Ecto neural progenitor cell (in vitro differentiated cells): ENCODE measurements around the gene CAMK4.
"Not testable (repeated sequence)": the region's sequence is repeated elsewhere in the genome, so short reads cannot be mapped to it uniquely, and the experiment has no call there.

ENCODE experiments used
- DNase-seq: peaks from one replicate; pipeline ENCODE4 v3.0.0-alpha.2; 2018; ENCODE audit warnings: low spot score

The CAMK4 gene

GRCh38 chr5:111311666-111312065 is 87.5 kb downstream of the CAMK4 start:
- DNase-seq: no peak

GRCh38 chr5:111313017-111313724 is 89.0 kb downstream of the CAMK4 start:
- no peak for DNase-seq

GRCh38 chr5:111320953-111321352 is 96.8 kb downstream of the CAMK4 start:
- DNase-seq: no peak

DNA sequence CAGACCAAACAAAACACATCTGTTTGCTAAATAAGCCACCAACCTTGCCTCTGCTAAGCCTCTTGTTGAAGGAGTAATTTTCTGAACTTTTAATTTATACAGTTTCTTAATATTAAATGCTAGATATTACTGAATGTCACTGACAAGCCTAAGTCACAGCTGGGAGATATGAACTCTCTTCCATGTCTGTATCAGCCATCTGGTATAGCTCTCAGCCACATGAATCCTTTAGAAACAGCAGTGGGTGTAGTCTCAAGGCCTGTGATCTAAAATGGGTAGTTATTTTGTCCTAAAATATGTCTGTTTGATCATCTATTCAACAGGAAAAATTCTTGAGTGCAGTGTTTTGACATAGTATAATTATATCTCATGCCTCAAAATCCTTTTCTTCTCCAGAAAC is 97.2 kb downstream of the CAMK4 start:
- no peak for DNase-seq

DNA sequence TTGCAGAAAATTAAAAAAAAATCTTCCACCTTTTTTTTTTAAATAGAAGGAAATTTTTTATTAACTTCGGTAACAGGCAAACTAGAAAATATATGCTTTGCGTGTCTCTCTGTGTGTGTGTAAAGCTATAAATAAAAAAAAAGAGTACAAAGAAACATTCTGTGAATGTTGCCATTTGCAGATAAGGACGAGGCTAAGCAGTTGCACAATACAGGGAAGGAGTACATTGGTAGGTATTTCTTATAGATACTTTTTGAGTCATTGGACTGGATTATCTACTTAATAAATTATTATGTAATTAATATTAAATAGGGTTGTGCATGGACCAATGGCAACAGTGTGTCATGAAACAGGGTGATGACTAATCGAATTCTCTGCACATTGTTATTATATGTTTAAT is 102.4 kb downstream of the CAMK4 start:
- no peak for DNase-seq

GRCh38 chr5:111337133-111337532 is 112.9 kb downstream of the CAMK4 start:
- DNase-seq: no peak

- DNase-seq: no peak
These were observed 113.5 kb downstream of the CAMK4 start for GRCh38 chr5:111337688-111338087.

DNA sequence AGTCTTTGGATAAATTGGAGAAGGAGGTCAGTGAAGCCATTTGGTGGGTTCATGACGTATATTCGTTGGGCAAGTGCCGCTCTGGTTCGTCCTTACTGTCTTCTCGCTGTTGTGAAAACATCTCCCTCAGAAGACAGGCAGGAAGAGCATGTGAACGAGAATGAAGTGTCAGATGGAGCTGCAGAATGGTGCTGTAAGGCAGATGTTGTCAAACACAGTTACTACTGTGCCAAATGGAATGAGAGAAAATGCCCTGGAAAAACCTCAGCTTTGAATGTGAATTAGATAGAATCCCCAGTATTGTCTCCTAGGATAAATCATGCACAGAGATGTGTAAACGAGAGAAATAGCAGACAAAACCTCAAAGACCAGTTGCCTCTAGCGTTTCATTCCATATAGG is 121.5 kb downstream of the CAMK4 start:
- no peak for DNase-seq

- DNase-seq: no peak
These were observed 122.8 kb downstream of the CAMK4 start for GRCh38 chr5:111347021-111347420.

DNA sequence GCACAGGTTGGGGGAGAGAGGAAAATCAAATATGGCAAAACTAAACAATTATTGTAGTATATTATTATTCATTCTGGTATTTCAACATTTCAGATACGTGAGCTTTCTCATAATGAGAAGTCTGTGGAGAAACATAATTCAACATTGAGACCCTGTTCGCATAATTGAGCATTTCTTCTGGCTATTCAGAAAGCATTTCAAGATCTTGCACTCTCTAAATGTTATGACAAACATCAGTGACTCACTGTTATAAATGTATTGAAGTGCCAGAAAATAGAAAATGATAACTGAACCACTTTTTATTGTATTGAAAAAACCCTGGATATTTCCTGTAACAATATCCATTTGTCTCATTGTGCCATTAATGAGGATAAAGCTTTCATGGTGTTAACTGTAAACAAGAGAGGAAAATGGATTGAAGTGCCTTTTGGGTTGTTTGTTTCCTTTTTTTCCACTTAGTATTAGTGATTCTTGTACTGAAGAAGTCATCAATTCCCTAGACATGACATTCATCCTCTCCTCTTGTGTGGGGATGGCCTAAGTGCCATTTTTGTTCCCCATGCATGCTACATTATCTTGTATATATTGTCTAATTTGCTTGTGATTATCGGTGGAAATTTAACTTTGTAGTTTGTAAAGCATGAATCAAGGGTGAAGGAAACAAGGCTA is 124.6 kb downstream of the CAMK4 start:
- no peak for DNase-seq

DNA sequence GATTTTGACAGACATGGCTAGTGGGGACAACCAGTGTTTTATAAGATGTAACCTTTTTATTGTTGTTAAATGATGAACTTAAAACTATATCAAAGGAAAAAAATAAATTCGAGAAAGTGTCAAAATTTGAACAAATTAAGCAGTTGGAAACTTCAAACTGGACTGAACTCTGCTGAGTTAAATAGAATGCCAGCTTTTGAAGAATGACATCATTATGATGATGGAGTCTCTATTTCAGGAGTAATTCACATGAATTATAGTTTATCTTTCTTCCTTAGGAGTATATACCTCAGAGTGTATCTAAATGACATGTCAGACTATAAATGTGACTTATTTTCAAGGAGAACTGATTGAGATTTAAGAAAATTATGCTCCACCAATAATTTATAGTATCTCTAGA is 125.2 kb downstream of the CAMK4 start:
- no peak for DNase-seq

GRCh38 chr5:111353035-111353434 is 128.9 kb downstream of the CAMK4 start:
- no peak for DNase-seq

DNA sequence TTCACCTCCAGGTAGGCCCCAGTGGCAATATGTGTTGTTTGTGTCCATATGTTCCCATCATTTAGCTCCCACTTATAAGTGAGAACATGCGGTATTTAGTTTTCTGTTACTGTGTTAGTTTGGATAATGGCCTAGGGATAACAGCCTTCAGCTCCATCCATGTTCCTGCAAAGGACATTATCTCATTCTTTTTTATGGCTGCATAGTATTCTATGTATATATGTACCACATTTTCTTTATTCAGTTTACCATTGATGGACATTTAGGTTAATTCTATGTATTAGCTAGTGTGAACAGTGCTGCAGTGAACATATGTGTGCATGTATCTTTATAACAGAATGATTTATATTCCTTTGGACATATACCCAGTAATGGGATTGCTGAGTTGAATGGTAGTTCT is 134.5 kb downstream of the CAMK4 start:
- not testable (repeated sequence) for DNase-seq

GRCh38 chr5:111360173-111360572 is 136.0 kb downstream of the CAMK4 start:
- DNase-seq: no peak

DNA sequence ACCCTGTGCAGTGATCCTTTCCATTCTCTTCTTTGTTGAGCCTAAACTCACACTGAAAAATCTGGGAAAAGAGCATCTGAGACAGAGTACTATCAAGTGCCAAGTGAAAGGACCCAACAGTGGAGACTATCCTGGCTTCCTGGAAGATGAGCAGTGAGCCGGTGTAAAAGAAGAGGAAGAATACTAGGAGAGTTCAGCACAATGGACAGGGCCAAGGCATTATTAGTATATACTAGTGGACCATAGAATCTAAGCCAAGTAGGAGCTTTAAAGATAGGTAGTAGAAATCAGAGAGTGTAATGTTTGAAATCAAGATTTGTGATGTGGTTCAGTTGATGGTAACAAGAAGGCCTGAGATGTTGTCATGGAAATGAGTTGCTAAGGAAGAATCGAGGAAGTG is 140.8 kb downstream of the CAMK4 start:
- DNase-seq: no peak

DNA sequence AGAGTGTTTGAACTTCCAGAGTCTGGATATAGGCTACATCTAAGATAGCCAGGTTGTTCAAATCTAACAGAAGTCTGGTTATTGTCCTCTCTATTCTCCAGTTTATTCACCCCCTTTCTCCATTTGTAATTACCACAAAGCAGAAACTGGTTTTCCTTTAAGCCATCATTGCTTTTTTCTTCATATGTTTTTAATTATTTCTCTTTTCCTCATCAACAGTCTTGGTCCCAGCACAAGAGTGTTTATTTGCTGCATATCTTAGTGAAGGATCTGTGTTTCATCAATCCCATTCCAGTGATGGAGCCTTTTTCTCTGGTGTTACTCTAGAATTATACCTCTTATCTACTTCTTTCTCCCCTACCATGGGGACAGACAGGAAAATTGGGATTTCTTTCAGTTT is 142.2 kb downstream of the CAMK4 start:
- DNase-seq: no peak

DNA sequence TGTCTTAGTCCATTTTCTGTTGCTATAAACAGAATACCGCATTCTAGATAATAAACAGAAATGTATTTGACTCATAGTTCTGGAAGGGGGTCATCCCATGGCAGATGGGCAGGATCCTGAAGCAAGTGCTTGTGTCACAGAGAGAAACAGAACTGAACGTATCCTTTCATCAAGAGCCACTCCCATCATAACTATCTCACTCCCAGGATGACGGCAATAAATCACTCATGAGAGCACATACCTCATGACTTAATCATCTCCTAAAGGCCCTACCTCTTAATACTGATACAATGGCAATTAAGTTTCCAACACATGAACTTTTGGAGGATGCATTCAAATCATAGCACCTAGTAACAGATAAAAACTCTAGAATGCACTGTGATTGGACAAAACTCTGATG is 142.9 kb downstream of the CAMK4 start:
- DNase-seq: no peak

- no peak for DNase-seq
These were observed 148.6 kb downstream of the CAMK4 start for GRCh38 chr5:111372799-111373198.

DNA sequence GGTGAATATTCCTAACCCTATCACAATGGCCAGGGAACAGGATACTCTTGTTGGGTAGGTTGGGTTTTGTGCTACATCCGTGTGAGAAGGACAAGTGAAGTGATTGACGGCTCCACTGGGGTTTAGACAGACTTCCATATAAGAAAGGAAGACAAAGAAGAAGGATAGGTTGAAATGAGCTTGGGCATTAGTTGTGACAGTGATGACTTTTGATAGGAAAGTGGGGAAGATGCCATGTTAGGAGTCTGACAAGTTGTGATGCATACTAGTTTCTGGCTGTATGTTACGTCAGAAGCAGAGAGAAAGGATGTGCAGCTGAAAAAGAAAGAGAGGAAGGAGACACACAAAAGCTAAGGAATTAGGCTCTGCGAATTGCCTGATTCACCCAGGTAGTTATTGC is 150.2 kb downstream of the CAMK4 start:
- DNase-seq: no peak

GRCh38 chr5:111375645-111376044 is 151.5 kb downstream of the CAMK4 start:
- DNase-seq: no peak

DNA sequence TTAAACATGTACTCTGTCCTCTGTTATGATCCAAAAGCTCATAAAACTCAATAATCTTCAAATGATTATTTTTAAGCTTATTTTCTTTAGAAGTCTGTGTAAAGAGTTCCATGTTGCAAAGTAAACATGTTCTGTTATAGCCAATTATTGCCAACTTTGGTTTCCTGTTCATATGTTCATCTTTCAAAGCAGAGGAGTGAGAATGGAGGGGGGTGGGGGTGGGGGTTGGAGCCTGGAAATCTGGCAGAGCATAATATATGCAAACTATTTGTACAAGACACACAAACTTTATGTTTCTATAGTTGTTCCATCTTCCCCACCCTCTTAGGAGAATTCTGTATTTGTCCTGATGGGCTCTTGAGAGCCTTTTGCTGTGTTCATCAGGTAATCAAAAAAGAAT is 153.1 kb downstream of the CAMK4 start:
- no peak for DNase-seq

GRCh38 chr5:111379391-111379816 is 155.2 kb downstream of the CAMK4 start:
- DNase-seq: no peak

GRCh38 chr5:111383288-111383970 is 159.2 kb downstream of the CAMK4 start:
- no peak for DNase-seq
